Gastrocnemius medialis (tissue), 4 donors: ENCODE results near the gene NRXN2.

ENCODE experiments used
- CTCF ChIP-seq, 5 experiments: fragments of 450-650 bp in 3 of 5; fragments of 200-600 bp in 2 of 5; sonication (generic) in 2 of 5; IDR thresholded peaks in 4 of 5; conservative IDR thresholded peaks in 1 of 5; 1 replicate in 4 of 5; 2 replicates in 1 of 5; pipeline ENCODE4 v1.5.1; 2016 to 2019; ENCODE audit warnings: antibody characterized with exemption in 5 of 5, mild to moderate bottlenecking in 3 of 5, moderate library complexity in 3 of 5
- POLR2A ChIP-seq, 2 donors: fragments of 450-650 bp; IDR thresholded peaks; one replicate each; pipeline ENCODE4 v1.6.1; 2017; ENCODE audit warnings: antibody characterized with exemption in 2 of 2, mild to moderate bottlenecking in 2 of 2, moderate library complexity in 2 of 2

GRCh38 chr11:64763526-64764039 lies 40.6 kb upstream of the NRXN2 start:
- TF ChIP-seq CTCF (IDR thresholded peaks at IDR 0.05 in 4 of 5, conservative IDR thresholded peaks at IDR 0.05 in 1 of 5), result no peak
- no peak for TF ChIP-seq POLR2A (IDR thresholded peaks at IDR 0.05)
